Activated gamma-delta T cell treated with anti-CD3 and anti-CD28 coated beads, Interleukin-2, amount 50 U/mL, for 16 hours (primary cell): ENCODE results near the gene AP4B1.
"Not testable (repeated sequence)": the region's sequence is repeated elsewhere in the genome, so short reads cannot be mapped to it uniquely, and the experiment has no call there.

ENCODE experiments used
- DNase-seq: peaks from one replicate; pipeline ENCODE4 v3.0.0-alpha.2; 2020; ENCODE audit warnings: low read depth

The AP4B1 gene

DNA sequence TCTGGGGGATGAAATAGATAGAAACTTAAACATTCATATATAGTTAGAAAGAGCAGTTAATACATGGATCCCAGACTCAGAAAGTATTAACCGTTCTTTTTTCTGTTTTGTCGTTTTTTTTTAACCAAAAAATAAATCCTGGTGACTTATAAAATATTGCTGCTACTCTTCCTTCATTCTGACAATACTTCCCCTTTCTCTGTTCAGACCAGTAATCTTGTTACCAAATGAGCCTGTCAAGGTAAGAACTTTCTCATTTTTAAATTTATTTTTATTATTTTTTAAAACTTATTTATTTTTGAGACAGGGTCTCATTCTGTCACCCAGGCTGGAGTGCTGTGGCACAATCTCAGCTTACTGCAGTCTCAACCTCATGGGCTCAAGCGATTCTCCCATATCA is 46.8 kb downstream of the AP4B1 start:
- DNase-seq: no peak

DNA sequence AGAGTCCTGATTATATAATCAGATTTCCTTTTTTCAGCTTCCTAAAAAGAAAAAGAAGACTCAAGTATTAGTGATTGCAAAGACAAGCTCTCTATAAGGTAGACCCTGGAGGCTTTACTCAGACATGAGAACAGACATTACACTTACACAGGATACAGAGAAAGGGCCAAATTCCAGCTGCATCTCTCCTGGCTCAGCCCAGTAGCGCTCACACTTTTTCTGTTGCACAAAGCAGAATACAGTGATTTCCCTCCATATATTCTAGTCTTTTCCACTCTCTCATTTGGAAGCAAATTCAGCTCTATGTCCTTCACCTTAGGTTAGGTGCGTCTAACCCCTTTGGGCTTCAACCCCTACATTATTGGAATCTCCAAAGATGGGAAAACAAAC is 48.2 kb downstream of the AP4B1 start:
- no peak for DNase-seq

DNA sequence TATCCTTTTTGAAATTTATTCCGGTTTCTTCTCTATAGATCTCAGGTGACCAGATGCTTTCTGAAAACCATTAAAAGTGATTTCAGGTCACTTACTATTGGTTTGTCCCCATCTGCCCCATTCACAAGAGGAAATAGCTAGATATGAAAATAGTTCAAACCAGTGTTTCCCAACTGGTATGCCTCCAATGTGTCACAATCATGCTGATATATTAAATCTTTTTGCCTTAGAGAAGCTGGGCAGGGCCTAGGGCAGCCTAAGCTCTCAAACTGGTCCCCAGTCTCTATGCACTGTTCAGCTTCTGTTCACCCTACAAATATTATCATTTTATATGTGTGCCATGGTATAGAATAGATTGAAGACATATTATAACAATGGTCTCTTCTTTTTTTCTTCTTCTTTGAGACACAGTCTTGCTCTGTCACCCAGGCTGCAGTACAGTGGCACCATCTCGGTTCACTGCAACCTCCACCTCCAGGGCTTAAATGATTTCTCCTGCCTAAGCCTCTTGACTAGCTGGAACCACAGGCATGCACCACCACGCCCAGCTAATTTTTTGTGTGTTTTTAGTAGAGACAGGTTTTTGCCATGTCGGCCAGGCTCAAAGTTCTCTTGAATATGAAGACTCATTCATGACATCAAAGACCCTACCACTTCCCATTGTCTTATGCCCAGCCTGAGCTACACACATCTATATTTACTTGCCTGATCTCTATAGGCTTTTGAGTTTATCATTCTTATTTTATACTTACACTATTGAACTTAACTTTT is 48.8 kb downstream of the AP4B1 start:
- no peak for DNase-seq

DNA sequence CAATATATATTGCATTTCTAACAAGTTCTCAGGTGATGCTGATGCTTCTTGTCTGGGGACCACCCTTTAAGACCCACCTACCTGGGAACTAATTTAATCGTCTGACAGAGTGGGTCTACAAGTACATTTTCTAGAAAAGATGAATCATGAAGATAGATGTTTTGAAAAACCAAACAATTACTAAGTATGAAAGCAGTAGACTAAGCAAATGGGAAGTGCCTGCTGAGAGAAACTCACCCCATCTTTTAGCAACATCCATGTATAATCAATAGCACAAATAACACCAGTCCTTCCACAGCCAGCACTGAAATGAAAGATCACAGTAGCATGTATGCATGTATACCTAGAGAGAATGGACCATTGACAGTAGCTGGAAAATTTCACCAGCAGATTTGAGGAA is 50.4 kb downstream of the AP4B1 start:
- no peak for DNase-seq

DNA sequence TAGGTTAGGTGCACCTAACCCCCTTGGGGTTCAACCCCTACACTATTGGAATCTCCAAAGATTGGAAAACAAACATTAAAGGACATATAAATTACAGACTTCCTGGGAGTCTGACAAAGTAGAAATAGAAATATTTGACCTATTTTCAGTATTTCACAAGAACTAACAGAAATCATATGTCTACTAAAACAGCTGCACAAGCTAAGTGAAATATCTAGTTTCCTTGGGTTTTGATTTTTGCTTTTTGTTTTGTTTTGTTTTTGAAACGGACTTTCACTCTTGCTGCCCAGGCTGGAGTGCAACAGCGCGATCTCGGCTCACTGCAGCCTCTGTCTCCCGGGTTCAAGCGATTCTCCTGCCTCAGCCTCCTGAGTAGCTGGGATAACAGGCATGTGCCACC is 51.9 kb downstream of the AP4B1 start:
- DNase-seq: not testable (repeated sequence)

DNA sequence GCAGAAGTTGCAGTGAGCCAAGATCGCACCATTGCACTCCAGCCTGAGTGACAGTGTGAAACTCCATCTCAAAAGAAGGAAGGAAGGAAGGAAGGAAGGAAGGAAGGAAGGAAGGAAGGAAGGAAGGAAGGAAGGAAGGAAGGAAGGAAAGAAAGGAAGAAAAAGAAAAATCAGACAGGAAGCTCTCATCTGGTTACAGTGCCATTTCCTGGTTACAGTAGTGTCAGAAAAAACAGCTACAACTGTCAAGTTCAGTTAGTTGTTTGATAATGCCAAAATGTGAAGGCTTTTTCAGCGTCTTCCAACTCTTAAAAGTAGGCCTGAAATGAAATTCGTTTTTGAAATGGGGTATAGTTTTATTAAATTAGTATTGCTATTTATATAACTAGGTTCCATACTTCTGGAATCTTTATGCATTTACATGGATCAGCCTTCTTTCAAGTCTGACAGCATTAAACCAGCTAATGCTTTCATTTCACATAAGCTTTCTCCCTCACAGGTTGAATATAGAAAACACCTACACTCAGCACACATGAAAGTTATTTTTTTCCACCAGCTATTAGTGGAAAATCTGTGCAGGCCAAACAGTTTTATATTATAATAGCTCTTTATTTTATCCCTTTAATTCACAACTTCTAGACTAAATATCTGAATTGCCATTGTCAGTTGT is 54.3 kb downstream of the AP4B1 start:
- no peak for DNase-seq

DNA sequence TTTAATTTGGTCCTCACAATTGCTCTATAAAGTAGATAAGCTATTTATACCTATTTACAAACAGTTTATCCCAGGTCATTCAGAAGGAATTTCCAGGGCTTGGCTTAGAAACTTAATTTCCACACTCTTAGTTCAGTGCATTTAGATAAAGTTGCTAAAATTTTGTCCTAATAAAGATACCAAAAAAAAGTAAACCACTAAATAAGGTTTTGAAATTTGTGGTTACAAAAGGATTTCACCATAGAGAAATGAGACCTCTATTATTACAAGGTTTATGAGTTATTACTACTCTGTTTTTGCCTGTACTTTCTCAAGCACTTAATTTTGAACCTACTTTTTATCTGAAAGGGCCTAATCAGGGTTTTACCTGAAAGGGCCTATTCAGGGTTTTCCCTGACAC is 55.5 kb downstream of the AP4B1 start:
- DNase-seq: no peak

DNA sequence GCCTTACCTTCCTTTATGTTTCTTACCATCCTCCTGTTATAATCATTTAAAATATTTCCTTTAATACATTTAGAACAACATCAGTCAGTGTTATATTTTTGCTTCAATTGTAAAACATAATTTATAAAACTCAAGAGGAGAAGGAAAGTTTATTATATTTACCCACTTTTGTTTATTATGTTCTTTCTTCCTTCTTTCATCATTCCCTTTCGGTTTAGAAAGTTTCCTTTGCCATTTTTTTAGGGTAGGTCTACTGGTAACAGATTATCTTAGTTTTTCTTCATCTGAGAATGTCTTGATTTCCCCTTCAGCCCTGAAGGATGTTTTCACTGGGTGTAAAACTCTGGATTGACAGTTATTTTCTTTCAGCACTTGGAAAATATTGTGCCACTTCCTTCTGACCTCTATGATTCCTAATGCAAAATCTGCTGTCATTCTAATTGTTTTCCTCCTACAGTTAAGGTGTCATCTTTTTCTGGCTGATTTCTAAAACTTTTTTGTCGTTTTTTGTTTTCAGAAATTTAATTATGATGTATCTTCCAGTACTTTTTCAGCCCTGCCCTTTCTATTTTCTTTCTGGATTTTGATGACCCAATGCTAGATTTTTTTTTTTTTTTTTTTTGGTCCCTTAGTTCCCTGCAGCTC is 58.1 kb downstream of the AP4B1 start:
- DNase-seq: no peak
